Measurements from ENCODE around the gene PKN1. TPM values are rescaled to one million over a fixed set of nuclear protein-coding genes. Genes with fewer than 3 reads are reported as not detected.

The PKN1 gene
- total and polyA plus RNA-seq, 2 experiments from 2014 or later, result 86.8 to 201 TPM

DNA sequence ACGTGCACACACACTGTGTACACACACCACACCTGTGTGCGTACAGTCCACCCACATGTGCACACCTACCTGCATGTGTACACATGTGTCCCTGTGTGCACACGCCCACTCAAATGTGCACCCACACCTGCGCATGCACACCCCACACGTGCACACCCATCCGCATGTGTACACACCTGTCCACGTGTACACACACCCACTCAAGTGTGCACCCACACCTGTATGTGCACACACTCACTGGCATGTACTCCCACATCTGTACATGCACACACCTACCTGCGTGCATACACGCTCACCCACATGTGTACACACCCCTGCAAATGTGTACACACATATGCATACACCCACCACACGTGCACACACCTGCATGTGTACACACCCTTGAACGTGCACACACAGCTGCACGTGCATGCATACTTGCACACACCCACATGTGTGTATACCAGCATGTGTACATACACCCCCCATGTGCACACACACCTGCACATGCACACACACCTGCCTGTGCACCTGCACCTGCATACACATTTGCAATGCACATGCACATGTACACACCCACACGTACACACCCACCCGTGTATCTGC lies 10.6 kb downstream of the PKN1 start:
- H3K4me1 Mint-ChIP-seq, result peaks cover 5% of the 10 kb centered on the region; the same call in 2 of the 3 replicates
- Histone ChIP-seq H3K36me3 (ENCODE audit: insufficient read depth) (peaks cover 22% of the 10 kb centered on the region), H3K4me3 (no peak overlapping the region), H3F3A (replicated peaks; ENCODE audit: low read depth) (peaks cover 12% of the 10 kb centered on the region; the same call in 1 of the 2 replicates), H3K27me3 (ENCODE audit: insufficient read depth) (no peaks in the 10 kb centered on the region), H2AFZ (no peak overlapping the region), H3K79me2 (replicated peaks; ENCODE audit: insufficient read depth) (peaks cover 6% of the 10 kb centered on the region), H4K20me1 (replicated peaks; ENCODE audit: insufficient read depth) (peaks cover 3% of the 10 kb centered on the region), H3K4me1 (ENCODE audit: insufficient read depth) (no peaks in the 10 kb centered on the region), H3K4me2 (no peak overlapping the region), H3K27ac (ENCODE audit: low read depth) (no peak overlapping the region), H3K9me2 (ENCODE audit: insufficient read depth) (no peaks in the 10 kb centered on the region)
- no peaks in the 10 kb centered on the region; the same call in 2 of the 3 replicates for H3K9me3 Mint-ChIP-seq
- peaks cover 61% of the 10 kb centered on the region for H3K36me3 Mint-ChIP-seq (ENCODE audit: low read depth)
- no peak overlapping the region for H3K27ac Mint-ChIP-seq
- TF ChIP-seq, protein P1, sequence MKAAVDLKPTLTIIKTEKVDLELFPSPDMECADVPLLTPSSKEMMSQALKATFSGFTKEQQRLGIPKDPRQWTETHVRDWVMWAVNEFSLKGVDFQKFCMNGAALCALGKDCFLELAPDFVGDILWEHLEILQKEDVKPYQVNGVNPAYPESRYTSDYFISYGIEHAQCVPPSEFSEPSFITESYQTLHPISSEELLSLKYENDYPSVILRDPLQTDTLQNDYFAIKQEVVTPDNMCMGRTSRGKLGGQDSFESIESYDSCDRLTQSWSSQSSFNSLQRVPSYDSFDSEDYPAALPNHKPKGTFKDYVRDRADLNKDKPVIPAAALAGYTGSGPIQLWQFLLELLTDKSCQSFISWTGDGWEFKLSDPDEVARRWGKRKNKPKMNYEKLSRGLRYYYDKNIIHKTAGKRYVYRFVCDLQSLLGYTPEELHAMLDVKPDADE (IDR thresholded peaks at IDR 0.05), result no peak
- TF ChIP-seq, protein P2, sequence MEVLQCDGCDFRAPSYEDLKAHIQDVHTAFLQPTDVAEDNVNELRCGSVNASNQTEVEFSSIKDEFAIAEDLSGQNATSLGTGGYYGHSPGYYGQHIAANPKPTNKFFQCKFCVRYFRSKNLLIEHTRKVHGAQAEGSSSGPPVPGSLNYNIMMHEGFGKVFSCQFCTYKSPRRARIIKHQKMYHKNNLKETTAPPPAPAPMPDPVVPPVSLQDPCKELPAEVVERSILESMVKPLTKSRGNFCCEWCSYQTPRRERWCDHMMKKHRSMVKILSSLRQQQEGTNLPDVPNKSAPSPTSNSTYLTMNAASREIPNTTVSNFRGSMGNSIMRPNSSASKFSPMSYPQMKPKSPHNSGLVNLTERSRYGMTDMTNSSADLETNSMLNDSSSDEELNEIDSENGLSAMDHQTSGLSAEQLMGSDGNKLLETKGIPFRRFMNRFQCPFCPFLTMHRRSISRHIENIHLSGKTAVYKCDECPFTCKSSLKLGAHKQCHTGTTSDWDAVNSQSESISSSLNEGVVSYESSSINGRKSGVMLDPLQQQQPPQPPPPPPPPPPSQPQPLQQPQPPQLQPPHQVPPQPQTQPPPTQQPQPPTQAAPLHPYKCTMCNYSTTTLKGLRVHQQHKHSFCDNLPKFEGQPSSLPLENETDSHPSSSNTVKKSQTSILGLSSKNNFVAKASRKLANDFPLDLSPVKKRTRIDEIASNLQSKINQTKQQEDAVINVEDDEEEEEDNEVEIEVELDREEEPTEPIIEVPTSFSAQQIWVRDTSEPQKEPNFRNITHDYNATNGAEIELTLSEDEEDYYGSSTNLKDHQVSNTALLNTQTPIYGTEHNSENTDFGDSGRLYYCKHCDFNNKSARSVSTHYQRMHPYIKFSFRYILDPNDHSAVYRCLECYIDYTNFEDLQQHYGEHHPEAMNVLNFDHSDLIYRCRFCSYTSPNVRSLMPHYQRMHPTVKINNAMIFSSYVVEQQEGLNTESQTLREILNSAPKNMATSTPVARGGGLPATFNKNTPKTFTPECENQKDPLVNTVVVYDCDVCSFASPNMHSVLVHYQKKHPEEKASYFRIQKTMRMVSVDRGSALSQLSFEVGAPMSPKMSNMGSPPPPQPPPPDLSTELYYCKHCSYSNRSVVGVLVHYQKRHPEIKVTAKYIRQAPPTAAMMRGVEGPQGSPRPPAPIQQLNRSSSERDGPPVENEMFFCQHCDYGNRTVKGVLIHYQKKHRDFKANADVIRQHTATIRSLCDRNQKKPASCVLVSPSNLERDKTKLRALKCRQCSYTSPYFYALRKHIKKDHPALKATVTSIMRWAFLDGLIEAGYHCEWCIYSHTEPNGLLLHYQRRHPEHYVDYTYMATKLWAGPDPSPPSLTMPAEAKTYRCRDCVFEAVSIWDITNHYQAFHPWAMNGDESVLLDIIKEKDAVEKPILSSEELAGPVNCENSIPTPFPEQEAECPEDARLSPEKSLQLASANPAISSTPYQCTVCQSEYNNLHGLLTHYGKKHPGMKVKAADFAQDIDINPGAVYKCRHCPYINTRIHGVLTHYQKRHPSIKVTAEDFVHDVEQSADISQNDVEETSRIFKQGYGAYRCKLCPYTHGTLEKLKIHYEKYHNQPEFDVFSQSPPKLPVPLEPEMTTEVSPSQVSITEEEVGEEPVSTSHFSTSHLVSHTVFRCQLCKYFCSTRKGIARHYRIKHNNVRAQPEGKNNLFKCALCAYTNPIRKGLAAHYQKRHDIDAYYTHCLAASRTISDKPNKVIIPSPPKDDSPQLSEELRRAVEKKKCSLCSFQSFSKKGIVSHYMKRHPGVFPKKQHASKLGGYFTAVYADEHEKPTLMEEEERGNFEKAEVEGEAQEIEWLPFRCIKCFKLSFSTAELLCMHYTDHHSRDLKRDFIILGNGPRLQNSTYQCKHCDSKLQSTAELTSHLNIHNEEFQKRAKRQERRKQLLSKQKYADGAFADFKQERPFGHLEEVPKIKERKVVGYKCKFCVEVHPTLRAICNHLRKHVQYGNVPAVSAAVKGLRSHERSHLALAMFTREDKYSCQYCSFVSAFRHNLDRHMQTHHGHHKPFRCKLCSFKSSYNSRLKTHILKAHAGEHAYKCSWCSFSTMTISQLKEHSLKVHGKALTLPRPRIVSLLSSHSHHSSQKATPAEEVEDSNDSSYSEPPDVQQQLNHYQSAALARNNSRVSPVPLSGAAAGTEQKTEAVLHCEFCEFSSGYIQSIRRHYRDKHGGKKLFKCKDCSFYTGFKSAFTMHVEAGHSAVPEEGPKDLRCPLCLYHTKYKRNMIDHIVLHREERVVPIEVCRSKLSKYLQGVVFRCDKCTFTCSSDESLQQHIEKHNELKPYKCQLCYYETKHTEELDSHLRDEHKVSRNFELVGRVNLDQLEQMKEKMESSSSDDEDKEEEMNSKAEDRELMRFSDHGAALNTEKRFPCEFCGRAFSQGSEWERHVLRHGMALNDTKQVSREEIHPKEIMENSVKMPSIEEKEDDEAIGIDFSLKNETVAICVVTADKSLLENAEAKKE (CRISPR knock-in tag; IDR thresholded peaks at IDR 0.05), result no peak
- TF ChIP-seq POLR2AphosphoS5 (IDR thresholded peaks at IDR 0.05; ENCODE audit: low read depth), result no peak
- TF ChIP-seq, protein P3, sequence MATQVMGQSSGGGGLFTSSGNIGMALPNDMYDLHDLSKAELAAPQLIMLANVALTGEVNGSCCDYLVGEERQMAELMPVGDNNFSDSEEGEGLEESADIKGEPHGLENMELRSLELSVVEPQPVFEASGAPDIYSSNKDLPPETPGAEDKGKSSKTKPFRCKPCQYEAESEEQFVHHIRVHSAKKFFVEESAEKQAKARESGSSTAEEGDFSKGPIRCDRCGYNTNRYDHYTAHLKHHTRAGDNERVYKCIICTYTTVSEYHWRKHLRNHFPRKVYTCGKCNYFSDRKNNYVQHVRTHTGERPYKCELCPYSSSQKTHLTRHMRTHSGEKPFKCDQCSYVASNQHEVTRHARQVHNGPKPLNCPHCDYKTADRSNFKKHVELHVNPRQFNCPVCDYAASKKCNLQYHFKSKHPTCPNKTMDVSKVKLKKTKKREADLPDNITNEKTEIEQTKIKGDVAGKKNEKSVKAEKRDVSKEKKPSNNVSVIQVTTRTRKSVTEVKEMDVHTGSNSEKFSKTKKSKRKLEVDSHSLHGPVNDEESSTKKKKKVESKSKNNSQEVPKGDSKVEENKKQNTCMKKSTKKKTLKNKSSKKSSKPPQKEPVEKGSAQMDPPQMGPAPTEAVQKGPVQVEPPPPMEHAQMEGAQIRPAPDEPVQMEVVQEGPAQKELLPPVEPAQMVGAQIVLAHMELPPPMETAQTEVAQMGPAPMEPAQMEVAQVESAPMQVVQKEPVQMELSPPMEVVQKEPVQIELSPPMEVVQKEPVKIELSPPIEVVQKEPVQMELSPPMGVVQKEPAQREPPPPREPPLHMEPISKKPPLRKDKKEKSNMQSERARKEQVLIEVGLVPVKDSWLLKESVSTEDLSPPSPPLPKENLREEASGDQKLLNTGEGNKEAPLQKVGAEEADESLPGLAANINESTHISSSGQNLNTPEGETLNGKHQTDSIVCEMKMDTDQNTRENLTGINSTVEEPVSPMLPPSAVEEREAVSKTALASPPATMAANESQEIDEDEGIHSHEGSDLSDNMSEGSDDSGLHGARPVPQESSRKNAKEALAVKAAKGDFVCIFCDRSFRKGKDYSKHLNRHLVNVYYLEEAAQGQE (IDR thresholded peaks at IDR 0.05; ENCODE audit: unreplicated experiment), result no peak
- peaks cover 8% of the 10 kb centered on the region for H3K27me3 Mint-ChIP-seq (ENCODE audit: insufficient read depth, low read depth, poor library complexity)
- DNase-seq (ENCODE audit: low spot score) (no peak), ATAC-seq (no peak)
- H3K4me3 Mint-ChIP-seq, result no peak overlapping the region
